Measurements from ENCODE around the gene DPCD. TPM values are rescaled to one million over a fixed set of nuclear protein-coding genes. Genes with fewer than 3 reads are reported as not detected.

Gene DPCD
- total RNA-seq = 10 to 100 TPM in 1 of 2 donors, 1 to 10 TPM in 1; 9.2 to 16.6 TPM

- Histone ChIP-seq H3K27ac (peak within 1 kb of the TSS; percentile 66 to 73 (median 71)), H3K4me3 (peak within 1 kb of the TSS; percentile 75 to 90), H3K27me3 (no peaks in the 10 kb centered on the region), H3K4me1 (peaks cover 19% of the 10 kb centered on the region), H3K9me3 (no peaks in the 10 kb centered on the region), H3K36me3 (replicated peaks in 1 of 2; ENCODE audit: insufficient read depth in 1 of 2, low read depth in 2 of 2) (no peaks in the 10 kb centered on the region)
- TF ChIP-seq POLR2A (IDR thresholded peaks at IDR 0.05) = peak in 2 of 3 donors; percentile 57 to 58
- TF ChIP-seq, protein P1, sequence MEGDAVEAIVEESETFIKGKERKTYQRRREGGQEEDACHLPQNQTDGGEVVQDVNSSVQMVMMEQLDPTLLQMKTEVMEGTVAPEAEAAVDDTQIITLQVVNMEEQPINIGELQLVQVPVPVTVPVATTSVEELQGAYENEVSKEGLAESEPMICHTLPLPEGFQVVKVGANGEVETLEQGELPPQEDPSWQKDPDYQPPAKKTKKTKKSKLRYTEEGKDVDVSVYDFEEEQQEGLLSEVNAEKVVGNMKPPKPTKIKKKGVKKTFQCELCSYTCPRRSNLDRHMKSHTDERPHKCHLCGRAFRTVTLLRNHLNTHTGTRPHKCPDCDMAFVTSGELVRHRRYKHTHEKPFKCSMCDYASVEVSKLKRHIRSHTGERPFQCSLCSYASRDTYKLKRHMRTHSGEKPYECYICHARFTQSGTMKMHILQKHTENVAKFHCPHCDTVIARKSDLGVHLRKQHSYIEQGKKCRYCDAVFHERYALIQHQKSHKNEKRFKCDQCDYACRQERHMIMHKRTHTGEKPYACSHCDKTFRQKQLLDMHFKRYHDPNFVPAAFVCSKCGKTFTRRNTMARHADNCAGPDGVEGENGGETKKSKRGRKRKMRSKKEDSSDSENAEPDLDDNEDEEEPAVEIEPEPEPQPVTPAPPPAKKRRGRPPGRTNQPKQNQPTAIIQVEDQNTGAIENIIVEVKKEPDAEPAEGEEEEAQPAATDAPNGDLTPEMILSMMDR (IDR thresholded peaks at IDR 0.05) = no peak
- intact Hi-C loops (cut with DNase I) = no loop called here
- WGBS, 2 donors = 0 to 2% methylated on average over 39 to 44 of the region's 50 CpGs
- peak; percentile 97 for ATAC-seq
- DNase-seq = peak; percentile 97 to 99 (median 98)
Observed at GRCh38 chr10:101587725-101588653, at the start of gene DPCD, which contains the start of gene POLL. DPCD (plus strand) TSS chr10:101588321; CDS start chr10:101588337, 16 bp downstream. POLL (minus strand) TSS chr10:101588257; CDS start chr10:101587360, 897 bp downstream.

GRCh38 chr10:101538446-101538845 is 49.7 kb upstream of the DPCD start:
- Histone ChIP-seq H3K4me1 (no peaks in the 10 kb centered on the region), H3K4me3 (no peak overlapping the region), H3K36me3 (replicated peaks in 1 of 2; ENCODE audit: insufficient read depth in 1 of 2, low read depth in 2 of 2) (no peaks in the 10 kb centered on the region), H3K27ac (no peak overlapping the region), H3K9me3 (no peaks in the 10 kb centered on the region), H3K27me3 (no peaks in the 10 kb centered on the region)
- DNase-seq = no peak
- ATAC-seq = no peak
- WGBS, 2 donors = 90% methylated on average over 2 of the region's 2 CpGs
- intact Hi-C loops (cut with DNase I) = no loop called here
- no peak for TF ChIP-seq POLR2A (IDR thresholded peaks at IDR 0.05)
- TF ChIP-seq, protein P1 (IDR thresholded peaks at IDR 0.05) = no peak

DNA sequence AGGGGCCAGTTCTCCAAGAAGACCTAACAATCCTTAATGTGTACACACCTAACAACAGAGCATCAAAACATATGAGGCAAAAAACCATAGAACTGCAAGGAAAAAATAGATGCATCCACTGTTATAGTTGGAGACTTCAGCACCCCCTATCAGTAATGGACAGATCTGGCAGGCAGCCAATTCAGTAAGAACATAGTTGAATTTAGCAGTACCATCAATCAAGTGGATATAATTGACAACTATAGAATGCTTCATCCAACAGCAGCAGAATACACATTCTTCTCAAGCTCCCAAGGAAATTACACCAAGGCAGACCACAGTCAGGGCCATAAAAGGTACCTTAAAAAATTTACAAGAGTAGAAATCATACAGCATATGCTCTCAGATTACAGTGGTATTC is 42.2 kb upstream of the DPCD start:
- no peak overlapping the region for H3K4me3 ChIP-seq
- H3K27me3 ChIP-seq = no peaks in the 10 kb centered on the region
- DNase-seq = no peak
- H3K9me3 ChIP-seq = no peaks in the 10 kb centered on the region
- intact Hi-C loops (cut with DNase I) = no loop called here
- no peak for TF ChIP-seq POLR2A (IDR thresholded peaks at IDR 0.05)
- TF ChIP-seq, protein P1 (IDR thresholded peaks at IDR 0.05) = no peak
- ATAC-seq = no peak
- no peak overlapping the region for H3K27ac ChIP-seq
- no peaks in the 10 kb centered on the region for H3K36me3 ChIP-seq (replicated peaks in 1 of 2; ENCODE audit: insufficient read depth in 1 of 2, low read depth in 2 of 2)
- H3K4me1 ChIP-seq = peaks cover 4% of the 10 kb centered on the region

- H3K9me3 ChIP-seq = no peaks in the 10 kb centered on the region
- no peaks in the 10 kb centered on the region for H3K36me3 ChIP-seq (replicated peaks in 1 of 2; ENCODE audit: insufficient read depth in 1 of 2, low read depth in 2 of 2)
- H3K27ac ChIP-seq = no peak overlapping the region
- intact Hi-C loops (cut with DNase I) = no loop called here
- H3K27me3 ChIP-seq = no peaks in the 10 kb centered on the region
- H3K4me3 ChIP-seq = no peak overlapping the region
- TF ChIP-seq, protein P1 (IDR thresholded peaks at IDR 0.05) = no peak
- TF ChIP-seq POLR2A (IDR thresholded peaks at IDR 0.05) = no peak
- peaks cover 4% of the 10 kb centered on the region for H3K4me1 ChIP-seq
- DNase-seq (no peak), ATAC-seq (no peak)
- WGBS, 2 donors = 90 to 96% methylated on average over 2 of the region's 2 CpGs
Observed at GRCh38 chr10:101550965-101551364, 37.2 kb upstream of the DPCD start.
